Activated CD4-positive, alpha-beta T cell treated with anti-CD3 and anti-CD28 coated beads, Interleukin-2, amount 50 U/mL, for 4 hours (primary cell): ENCODE measurements around the gene EDDM3A.
"Not testable (repeated sequence)": the region's sequence is repeated elsewhere in the genome, so short reads cannot be mapped to it uniquely, and the experiment has no call there.

ENCODE experiments used
- DNase-seq, 2 experiments: peaks; one replicate each; pipeline ENCODE4 v3.0.0-alpha.2; 2020

Gene EDDM3A

GRCh38 chr14:20745571-20746358 lies at the start of gene EDDM3A:
Gene EDDM3A (plus strand): TSS chr14:20745887. CDS start chr14:20747581, 1,694 bp downstream.
- DNase-seq, result no peak

- no peak for DNase-seq
Observed at GRCh38 chr14:20696764-20697163, 48.9 kb upstream of the EDDM3A start.

- peak; percentile 50 to 52 for DNase-seq
Observed at GRCh38 chr14:20697273-20698017, 48.2 kb upstream of the EDDM3A start.

GRCh38 chr14:20698018-20698329 lies 47.7 kb upstream of the EDDM3A start:
- no peak for DNase-seq

- no peak for DNase-seq
Observed at GRCh38 chr14:20698934-20699333, 46.8 kb upstream of the EDDM3A start.

GRCh38 chr14:20699931-20700330 lies 45.8 kb upstream of the EDDM3A start:
- no peak for DNase-seq

- not testable (repeated sequence) for DNase-seq
Observed at GRCh38 chr14:20700965-20701364, 44.7 kb upstream of the EDDM3A start.

GRCh38 chr14:20706657-20707355 lies 38.9 kb upstream of the EDDM3A start:
- DNase-seq, result no peak

GRCh38 chr14:20707622-20708021 lies 38.1 kb upstream of the EDDM3A start:
- DNase-seq, result no peak

GRCh38 chr14:20711261-20711660 lies 34.4 kb upstream of the EDDM3A start:
- DNase-seq, result no peak

GRCh38 chr14:20711685-20712084 lies 34.0 kb upstream of the EDDM3A start:
- DNase-seq, result no peak

- DNase-seq, result no peak
Observed at GRCh38 chr14:20712904-20713303, 32.8 kb upstream of the EDDM3A start.

GRCh38 chr14:20714593-20715250 lies 31.0 kb upstream of the EDDM3A start:
- no peak for DNase-seq

GRCh38 chr14:20719777-20720176 lies 25.9 kb upstream of the EDDM3A start:
- no peak for DNase-seq

- no peak for DNase-seq
Observed at GRCh38 chr14:20720741-20721140, 24.9 kb upstream of the EDDM3A start.

- no peak for DNase-seq
Observed at GRCh38 chr14:20722016-20722415, 23.7 kb upstream of the EDDM3A start.

- DNase-seq, result no peak
Observed at GRCh38 chr14:20723488-20723887, 22.2 kb upstream of the EDDM3A start.

- DNase-seq, result not testable (repeated sequence)
Observed at GRCh38 chr14:20726121-20726520, 19.6 kb upstream of the EDDM3A start.

GRCh38 chr14:20726531-20726930 lies 19.2 kb upstream of the EDDM3A start:
- DNase-seq, result no peak

GRCh38 chr14:20730891-20731290 lies 14.8 kb upstream of the EDDM3A start:
- no peak for DNase-seq

GRCh38 chr14:20732477-20732876 lies 13.2 kb upstream of the EDDM3A start:
- no peak for DNase-seq

- no peak for DNase-seq
Observed at GRCh38 chr14:20732979-20733635, 12.6 kb upstream of the EDDM3A start.
